Measurements from ENCODE around the gene EPS15. TPM values are rescaled to one million over a fixed set of nuclear protein-coding genes. Genes with fewer than 3 reads are reported as not detected.

Gene EPS15
- total and polyA plus RNA-seq, 7 donors, result 9.8 to 71.9 (median 46.1) TPM

- no peak for TF ChIP-seq CTCF (IDR thresholded peaks at IDR 0.05)
- DNase-seq (no peak), ATAC-seq (no peak)
- intact Hi-C loops (cut with DNase I), result loop anchor here (5.0 kb wide), 3 partner anchors 37 to 97 kb away; partner anchors contain the start of gene OSBPL9 (in 1 of the 2)
- H3K4me3 ChIP-seq, result no peak overlapping the region
- peak overlapping the region; percentile 96 for H3K27ac ChIP-seq
- peaks cover 29% of the 10 kb centered on the region for H3K4me1 ChIP-seq
- no peaks in the 10 kb centered on the region for H3K9me3 ChIP-seq
- 82 to 88% (median 86%) methylated on average over 8 of the region's 8 CpGs for WGBS, 3 donors
- H3K27me3 ChIP-seq (ENCODE audit: insufficient read depth in 3 of 3, low read length in 2 of 3), result no peaks in the 10 kb centered on the region
- H3K36me3 ChIP-seq (ENCODE audit: insufficient read depth in 1 of 2, low read depth in 1 of 2), result no peaks in the 10 kb centered on the region
Measured at GRCh38 chr1:51519865-51520699, 1.0 kb upstream of the EPS15 start.

- peak in 1 of 2 donors; percentile 51 for DNase-seq
- H3K4me3 ChIP-seq, result peak overlapping the region; percentile 83
- intact Hi-C loops (cut with DNase I), result loop anchor here (5.0 kb wide), 2 partner anchors 94 to 99 kb away; partner anchors contain the start of gene OSBPL9 (in 1 of the 2)
- H3K4me1 ChIP-seq, result peaks cover 39% of the 10 kb centered on the region
- no peaks in the 10 kb centered on the region for H3K9me3 ChIP-seq
- no peaks in the 10 kb centered on the region for H3K27me3 ChIP-seq (ENCODE audit: insufficient read depth in 3 of 3, low read length in 2 of 3)
- H3K36me3 ChIP-seq (ENCODE audit: insufficient read depth in 1 of 2, low read depth in 1 of 2), result no peaks in the 10 kb centered on the region
- TF ChIP-seq CTCF (IDR thresholded peaks at IDR 0.05), result no peak
- 0 to 1% (median 1%) methylated on average over 25 to 52 of the region's 52 CpGs for WGBS, 3 donors
- ATAC-seq, result peak; percentile 43 to 64 (median 62)
- peak overlapping the region; percentile 96 for H3K27ac ChIP-seq
Measured at GRCh38 chr1:51518586-51519047, 449 bp downstream of the EPS15 start.

- no peak for TF ChIP-seq CTCF (IDR thresholded peaks at IDR 0.05)
- intact Hi-C loops (cut with DNase I), result loop anchor here (5.0 kb wide), 2 partner anchors 94 to 99 kb away; partner anchors contain the start of gene OSBPL9 (in 1 of the 2)
- WGBS, 3 donors, result 0 to 1% (median 1%) methylated on average over 20 of the region's 20 CpGs
- DNase-seq (peak; percentile 26 to 68), ATAC-seq (peak; percentile 35 to 67 (median 56))
- Histone ChIP-seq H3K36me3 (ENCODE audit: insufficient read depth in 1 of 2, low read depth in 1 of 2) (no peaks in the 10 kb centered on the region), H3K9me3 (no peaks in the 10 kb centered on the region), H3K4me1 (peaks cover 44% of the 10 kb centered on the region), H3K4me3 (peak overlapping the region; percentile 83), H3K27ac (peak overlapping the region; percentile 96), H3K27me3 (ENCODE audit: insufficient read depth in 3 of 3, low read length in 2 of 3) (no peaks in the 10 kb centered on the region)
Measured at GRCh38 chr1:51518033-51518585, 957 bp downstream of the EPS15 start.

- intact Hi-C loops (cut with DNase I), result loop anchor here (5.0 kb wide), 2 partner anchors 95 to 100 kb away; partner anchors contain the start of gene OSBPL9 (in 1 of the 2)
- Histone ChIP-seq H3K27ac (peak overlapping the region; percentile 96), H3K9me3 (no peaks in the 10 kb centered on the region), H3K4me1 (peaks cover 50% of the 10 kb centered on the region), H3K4me3 (peak overlapping the region; percentile 83), H3K36me3 (ENCODE audit: insufficient read depth in 1 of 2, low read depth in 1 of 2) (no peaks in the 10 kb centered on the region), H3K27me3 (ENCODE audit: insufficient read depth in 3 of 3, low read length in 2 of 3) (no peaks in the 10 kb centered on the region)
- WGBS, 3 donors, result 1 to 3% (median 1%) methylated on average over 7 of the region's 7 CpGs
- ATAC-seq, result peak in 1 of 4 donors; percentile 32
- DNase-seq, result no peak
- TF ChIP-seq CTCF (IDR thresholded peaks at IDR 0.05), result no peak
Measured at GRCh38 chr1:51517361-51518032, 1.6 kb downstream of the EPS15 start.

All from psoas muscle (tissue), 8 donors.